Fibroblast of skin of back (primary cell): ENCODE data around the gene IRX6.

Experiments
- DNase-seq: peaks from one replicate; pipeline ENCODE4 v3.0.0-alpha.2; 2013

Gene IRX6

DNA sequence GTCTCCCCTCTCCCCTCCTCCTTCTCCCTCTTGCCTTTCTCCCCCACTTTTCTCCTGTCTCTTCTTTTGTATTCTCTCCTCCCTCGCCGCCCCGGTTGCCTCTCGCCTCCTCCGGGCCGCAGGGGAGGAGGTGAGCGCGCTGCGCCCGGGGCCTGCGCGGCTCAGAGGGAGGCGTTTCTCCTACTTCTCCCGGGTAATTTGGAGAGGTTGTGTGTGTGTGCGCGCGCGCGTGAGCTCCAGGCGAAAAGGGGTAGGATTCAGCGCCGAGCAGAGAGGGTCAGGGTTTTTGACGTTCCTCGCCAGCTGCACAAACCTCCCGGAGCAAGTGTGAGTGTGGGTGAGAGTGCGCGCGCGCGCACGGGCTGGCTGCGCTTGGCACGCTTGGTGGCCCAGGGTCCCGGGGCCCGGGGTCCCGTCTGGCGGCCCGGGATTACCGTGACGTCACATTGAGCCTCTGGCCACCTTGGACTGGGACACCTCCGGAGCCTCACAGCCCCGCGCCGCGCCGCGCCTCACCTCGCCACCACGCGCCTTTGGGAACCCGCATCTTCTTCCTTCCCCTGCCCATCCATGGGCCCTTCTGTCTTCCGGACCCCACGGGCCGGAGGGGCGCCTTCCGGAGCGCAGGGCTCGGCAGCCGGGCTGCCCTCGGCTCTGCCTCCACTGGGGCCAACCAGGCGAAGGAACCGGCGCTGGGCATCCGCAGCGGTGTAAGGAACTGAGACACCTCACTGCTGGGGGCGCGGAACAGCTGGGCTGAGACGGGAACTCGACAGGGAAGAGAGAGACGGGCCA, 479 bp downstream of the IRX6 start:
- DNase-seq = no peak

- DNase-seq = no peak
These were observed 1.1 kb downstream of the IRX6 start for GRCh38 chr16:55325080-55325447.

- DNase-seq = no peak
These were observed 1.6 kb downstream of the IRX6 start for GRCh38 chr16:55325458-55326109.

DNA sequence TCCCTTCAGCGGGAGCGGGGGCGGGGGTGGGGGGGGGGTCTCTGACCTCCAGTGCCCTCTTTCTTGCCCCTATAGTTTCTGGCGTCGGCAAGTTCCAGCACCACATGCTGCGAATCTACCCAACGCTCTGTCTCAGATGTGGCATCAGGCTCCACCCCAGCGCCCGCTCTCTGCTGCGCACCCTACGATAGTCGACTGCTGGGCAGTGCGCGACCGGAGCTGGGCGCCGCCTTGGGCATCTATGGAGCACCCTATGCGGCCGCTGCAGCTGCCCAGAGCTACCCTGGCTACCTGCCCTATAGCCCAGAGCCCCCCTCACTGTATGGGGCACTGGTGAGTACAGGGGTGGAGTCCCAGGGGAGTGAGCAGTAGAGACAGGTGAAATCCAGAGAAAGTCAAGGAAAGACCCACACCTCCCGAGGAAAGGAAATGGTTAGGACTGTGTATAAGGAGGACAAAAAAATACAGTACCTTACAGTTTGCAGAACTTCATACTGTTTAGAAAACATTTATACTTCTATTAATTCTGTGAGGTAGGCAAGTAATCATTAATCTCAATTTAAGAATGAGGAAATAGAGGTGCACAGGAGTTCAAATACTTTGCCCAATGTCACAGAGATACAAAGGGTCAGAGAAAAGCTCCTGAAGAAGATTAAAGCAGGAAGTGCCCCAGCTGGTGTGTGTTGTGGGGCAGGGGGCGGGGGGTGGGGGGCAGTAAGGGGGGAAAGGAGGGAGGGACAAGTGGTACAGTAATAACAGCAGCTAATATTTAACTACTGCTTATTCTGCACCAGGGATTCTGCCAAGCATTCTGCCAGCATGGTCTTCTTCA, 2.5 kb downstream of the IRX6 start:
- no peak for DNase-seq

- no peak for DNase-seq
These were observed 4.9 kb downstream of the IRX6 start for GRCh38 chr16:55328611-55329569.

- DNase-seq = no peak
These were observed 5.9 kb downstream of the IRX6 start for GRCh38 chr16:55329791-55330428.

GRCh38 chr16:55330781-55331647, 7.0 kb downstream of the IRX6 start:
- no peak for DNase-seq

DNA sequence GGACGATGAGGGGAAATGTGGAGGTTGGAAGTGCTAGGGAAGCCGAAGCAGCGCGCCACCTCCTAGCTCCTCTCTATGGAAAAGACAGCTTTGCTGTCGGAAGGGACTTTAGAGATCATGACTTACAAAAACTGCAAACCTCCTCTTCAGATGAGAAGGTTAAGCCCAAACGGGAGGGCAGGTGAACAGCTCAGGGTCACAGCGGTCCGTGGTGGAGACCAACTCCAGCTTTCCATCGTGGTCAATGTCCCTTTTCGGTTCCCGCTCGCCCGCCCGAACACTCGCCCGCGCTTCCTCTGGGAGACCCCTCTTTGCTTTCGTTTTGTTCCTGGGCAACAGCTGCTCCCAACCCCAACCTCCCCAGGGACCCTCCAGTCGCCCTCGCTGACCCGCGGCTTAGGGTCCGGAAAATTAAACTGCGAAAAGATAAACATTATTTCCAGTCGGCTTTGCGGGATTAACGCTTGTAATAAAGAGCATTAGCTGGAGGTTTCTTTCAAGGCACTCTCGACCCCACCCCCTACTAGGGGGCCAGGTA, 7.7 kb downstream of the IRX6 start:
- DNase-seq = no peak

DNA sequence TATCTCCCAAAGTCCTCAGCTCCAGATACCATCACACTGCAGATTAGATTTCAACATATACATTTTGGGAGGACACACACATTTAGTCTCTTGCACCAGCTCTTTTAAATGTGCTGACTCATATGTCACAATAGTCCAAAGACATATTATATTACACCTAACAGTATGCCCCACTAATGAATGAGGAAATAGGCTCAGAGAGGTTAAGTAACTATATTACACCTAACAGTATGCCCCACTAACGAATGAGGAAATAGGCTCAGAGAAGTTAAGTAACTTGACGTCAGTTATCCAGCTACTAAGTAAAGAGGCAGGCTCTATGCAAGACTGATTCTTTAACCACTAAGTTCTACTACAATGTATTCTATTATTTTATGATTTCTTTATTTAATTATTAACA, 9.7 kb downstream of the IRX6 start:
- no peak for DNase-seq

DNA sequence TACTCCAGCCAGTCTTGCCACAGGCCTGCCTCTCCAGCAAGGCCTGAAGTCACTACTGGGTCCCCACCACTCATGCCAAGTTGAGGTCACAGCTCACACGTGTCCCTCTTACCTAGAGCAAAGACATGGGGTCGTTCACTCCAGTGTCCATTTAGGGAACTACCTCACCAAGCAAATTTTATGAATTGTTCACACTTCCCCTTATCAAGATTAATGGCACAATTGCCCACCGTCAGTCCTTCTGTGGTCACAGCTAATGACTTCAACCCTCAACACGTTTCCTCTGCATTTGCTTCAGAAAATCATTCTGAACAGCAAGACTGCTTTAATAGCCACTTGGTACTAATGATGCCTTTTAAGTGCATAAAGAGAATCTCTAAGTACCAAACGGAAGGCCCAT, 14.6 kb downstream of the IRX6 start:
- no peak for DNase-seq

- DNase-seq = no peak
These were observed 16.4 kb downstream of the IRX6 start for GRCh38 chr16:55340445-55340844.

DNA sequence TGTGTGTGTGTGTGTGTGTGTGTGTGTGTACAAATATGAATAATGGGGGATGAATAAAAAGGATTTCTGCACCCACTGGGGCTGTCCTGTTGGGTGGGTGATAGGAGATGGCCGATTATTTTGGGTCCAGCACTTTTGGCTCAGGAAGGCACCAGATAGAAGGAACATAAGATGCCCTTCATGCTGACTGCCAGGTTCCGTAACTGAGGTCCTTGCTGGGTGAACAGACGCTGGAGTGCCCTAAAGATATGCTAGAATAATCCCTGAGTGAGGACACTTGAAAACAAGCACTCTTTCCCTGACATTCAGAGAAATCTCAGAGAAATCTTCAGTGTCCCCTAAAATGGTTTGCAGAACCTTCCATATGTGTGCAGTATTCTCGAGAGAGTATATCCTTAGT, 17.7 kb downstream of the IRX6 start:
- DNase-seq = no peak

- no peak for DNase-seq
These were observed 22.5 kb downstream of the IRX6 start for GRCh38 chr16:55346475-55346874.

DNA sequence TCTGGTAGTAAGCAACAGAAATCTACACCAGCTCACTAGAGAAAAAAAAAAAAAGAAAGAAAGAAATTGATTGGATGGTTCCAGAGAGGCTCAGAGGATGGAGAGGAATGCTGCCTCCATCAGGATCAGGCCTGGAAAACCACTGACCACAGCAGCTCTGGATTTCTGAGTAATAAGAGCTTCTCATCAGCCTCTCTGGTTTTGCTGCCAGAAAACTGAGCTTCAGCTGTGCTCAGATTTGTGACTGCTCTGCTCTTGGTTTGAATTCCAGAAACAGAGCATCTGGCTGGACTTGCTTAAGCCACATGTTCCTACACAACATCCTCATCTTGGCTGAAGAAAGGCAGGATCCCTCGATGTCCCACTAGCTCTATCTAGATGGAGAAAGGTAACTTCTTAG, 25.9 kb downstream of the IRX6 start:
- DNase-seq = peak; percentile 12

DNA sequence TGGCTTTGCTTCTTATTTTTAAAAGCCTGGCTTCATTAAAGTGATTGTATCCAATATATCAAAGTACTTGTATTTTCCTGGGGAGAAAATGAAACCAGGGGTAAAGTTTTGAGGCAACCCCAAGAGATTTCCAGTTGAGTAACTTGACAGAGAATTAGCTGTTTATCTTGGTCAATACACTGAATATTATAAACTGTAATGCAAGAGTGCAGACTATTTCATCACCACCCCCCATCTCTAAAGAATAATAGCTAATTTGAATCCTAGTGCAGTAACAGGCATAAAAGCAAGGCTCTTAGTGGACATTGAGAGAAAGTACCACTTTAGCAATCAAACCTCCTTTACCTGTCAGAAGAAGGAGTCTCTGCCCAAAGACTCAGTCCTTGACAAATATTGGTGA, 27.0 kb downstream of the IRX6 start:
- no peak for DNase-seq

DNA sequence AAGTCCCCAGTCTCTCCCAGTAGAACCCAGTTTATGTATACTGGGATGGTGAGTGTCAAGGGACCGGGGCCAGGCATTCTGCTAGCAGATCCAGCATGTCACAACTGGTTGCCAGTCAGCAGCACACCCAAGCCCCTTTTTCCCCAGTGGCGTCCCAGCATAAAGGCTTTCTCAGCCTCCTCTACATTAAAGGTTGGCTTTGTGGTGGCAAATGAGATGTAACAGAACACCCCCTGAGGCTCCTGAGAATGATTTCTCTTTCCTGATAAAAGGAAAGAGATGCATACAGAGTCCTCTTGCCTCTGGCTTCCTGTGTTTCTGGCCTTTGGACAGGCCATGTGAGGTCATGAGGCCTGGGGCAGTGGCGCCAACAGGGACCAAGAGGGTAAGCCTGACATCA, 27.9 kb downstream of the IRX6 start:
- DNase-seq = no peak

DNA sequence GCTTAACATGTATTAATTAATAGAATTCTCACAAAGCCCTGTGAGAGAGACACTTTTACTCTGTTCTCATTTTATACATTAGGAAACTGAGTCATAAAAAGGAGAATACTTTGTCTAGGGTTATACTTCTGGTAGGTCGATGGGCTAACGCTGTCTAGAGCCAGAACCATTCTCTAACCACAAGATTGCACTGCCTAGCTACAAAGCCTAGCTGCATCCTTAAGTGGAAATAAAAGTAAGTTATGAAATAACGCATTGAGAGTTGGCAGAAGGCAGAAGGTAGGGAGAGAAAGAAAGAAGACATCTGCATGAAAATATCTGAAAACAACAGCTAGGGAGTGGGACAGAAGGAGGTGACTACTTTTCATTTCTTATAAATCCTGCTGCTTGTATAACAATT, 33.2 kb downstream of the IRX6 start:
- DNase-seq = no peak

DNA sequence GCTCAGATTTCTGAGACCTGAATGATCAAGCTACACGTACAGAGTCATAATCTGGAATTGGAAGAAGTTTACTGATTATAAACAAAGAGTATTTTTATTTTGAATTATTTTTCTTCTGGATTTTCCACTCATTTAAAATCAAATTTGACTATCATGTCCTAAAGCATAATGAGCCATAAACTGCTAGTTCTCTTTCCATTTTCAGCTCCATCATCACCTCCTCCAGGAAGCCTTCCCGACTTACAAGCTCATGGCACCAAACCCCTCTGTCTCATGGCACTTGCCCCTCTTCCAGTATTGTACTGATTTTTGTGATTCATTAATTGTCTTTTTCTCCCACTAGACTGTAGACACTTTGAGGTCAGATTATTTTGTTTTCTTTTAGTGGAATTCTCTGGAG, 35.9 kb downstream of the IRX6 start:
- DNase-seq = no peak

DNA sequence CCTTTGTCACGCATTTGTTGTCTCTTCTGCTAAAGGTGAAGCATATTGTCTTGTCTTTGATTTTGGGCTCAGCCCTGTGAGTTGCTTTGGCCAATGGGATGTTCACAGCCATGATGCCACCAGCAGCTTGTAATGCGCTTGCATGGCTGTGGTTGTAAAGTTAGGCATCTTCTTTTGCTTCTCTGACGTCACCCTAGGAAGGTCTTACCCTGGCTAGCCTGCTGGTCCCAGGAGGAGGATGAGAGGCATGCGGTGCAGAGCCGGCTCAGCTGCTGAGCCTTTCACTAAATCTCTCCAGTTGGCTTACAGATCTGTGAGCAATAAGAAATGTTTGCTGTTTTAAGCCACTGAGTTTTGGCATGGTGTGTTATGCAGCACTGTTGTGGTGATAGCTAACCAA, 40.8 kb downstream of the IRX6 start:
- DNase-seq = no peak

GRCh38 chr16:55367301-55367811, 43.4 kb downstream of the IRX6 start:
- DNase-seq = peak; percentile 77
